HG02973 (cell line): ENCODE results near the gene RAB6A.
"Not testable (repeated sequence)": the region's sequence is repeated elsewhere in the genome, so short reads cannot be mapped to it uniquely, and the experiment has no call there.

ENCODE experiments used
- ATAC-seq: cut with Tn5 transposase; IDR thresholded peaks from one replicate; pipeline ENCODE4 v1.9.1; 2021; ENCODE audit warnings: moderate library complexity; ENCODE audit not compliant: unreplicated experiment

Gene RAB6A

GRCh38 chr11:73766763-73767162 lies 5.9 kb upstream of the RAB6A start:
- ATAC-seq = no peak

- no peak for ATAC-seq
Measured at GRCh38 chr11:73762732-73763131, 1.9 kb upstream of the RAB6A start.

- ATAC-seq = peak; percentile 3
Measured at GRCh38 chr11:73761403-73761945, 600 bp upstream of the RAB6A start.

GRCh38 chr11:73760135-73760678 lies 667 bp downstream of the RAB6A start:
- peak; percentile 6 for ATAC-seq

- no peak for ATAC-seq
Measured at GRCh38 chr11:73759610-73760134, 1.2 kb downstream of the RAB6A start.

GRCh38 chr11:73758451-73758850 lies 2.4 kb downstream of the RAB6A start:
- ATAC-seq = no peak

- no peak for ATAC-seq
Measured at GRCh38 chr11:73757598-73757997, 3.3 kb downstream of the RAB6A start.

GRCh38 chr11:73755670-73756069 lies 5.2 kb downstream of the RAB6A start:
- ATAC-seq = no peak

- no peak for ATAC-seq
Measured at GRCh38 chr11:73753938-73754337, 6.9 kb downstream of the RAB6A start.

GRCh38 chr11:73752903-73753302 lies 8.0 kb downstream of the RAB6A start:
- ATAC-seq = no peak

- ATAC-seq = no peak
Measured at GRCh38 chr11:73752216-73752867, 8.5 kb downstream of the RAB6A start.

- ATAC-seq = not testable (repeated sequence)
Measured at GRCh38 chr11:73750862-73751261, 10.0 kb downstream of the RAB6A start.

GRCh38 chr11:73750228-73750627 lies 10.6 kb downstream of the RAB6A start:
- no peak for ATAC-seq

- ATAC-seq = no peak
Measured at GRCh38 chr11:73749118-73749517, 11.8 kb downstream of the RAB6A start.

- ATAC-seq = no peak
Measured at GRCh38 chr11:73748300-73748699, 12.6 kb downstream of the RAB6A start.

- ATAC-seq = no peak
Measured at GRCh38 chr11:73747762-73748161, 13.1 kb downstream of the RAB6A start.

GRCh38 chr11:73746701-73747100 lies 14.2 kb downstream of the RAB6A start:
- no peak for ATAC-seq

- ATAC-seq = no peak
Measured at GRCh38 chr11:73743045-73743444, 17.8 kb downstream of the RAB6A start.

GRCh38 chr11:73735959-73736358 lies 24.9 kb downstream of the RAB6A start:
- not testable (repeated sequence) for ATAC-seq

- ATAC-seq = no peak
Measured at GRCh38 chr11:73734993-73735392, 25.9 kb downstream of the RAB6A start.

- ATAC-seq = not testable (repeated sequence)
Measured at GRCh38 chr11:73734011-73734410, 26.9 kb downstream of the RAB6A start.

- not testable (repeated sequence) for ATAC-seq
Measured at GRCh38 chr11:73732936-73733335, 27.9 kb downstream of the RAB6A start.
